ENCODE measurements around the gene IFI27L1. TPM values are rescaled to one million over a fixed set of nuclear protein-coding genes. Genes with fewer than 3 reads are reported as not detected.

Gene IFI27L1
- total RNA-seq, 3 donors from 2014 or later = 6.6 to 14.5 (median 10.6) TPM

DNA sequence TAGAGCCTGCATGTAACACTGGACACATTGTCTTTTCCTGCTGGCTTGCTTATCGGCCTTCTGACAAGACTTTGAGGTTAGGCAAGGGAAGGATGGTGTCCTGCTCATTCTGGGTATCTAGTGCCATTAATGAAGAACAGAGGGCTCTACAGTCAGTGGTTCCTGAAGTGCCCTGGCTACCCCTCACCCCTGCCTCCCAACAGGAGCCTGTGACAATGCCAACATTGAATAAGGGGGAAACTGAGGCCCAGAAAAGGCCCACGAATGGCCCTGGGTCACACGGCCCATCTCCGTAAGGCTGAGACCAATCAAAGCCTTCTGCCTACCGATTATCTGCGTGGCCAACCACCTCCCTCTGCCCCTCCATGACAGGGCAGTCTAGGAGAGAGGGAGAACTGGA lies 46.2 kb downstream of the IFI27L1 start:
- Histone ChIP-seq H3K9me3 (no peaks in the 10 kb centered on the region), H3K36me3 (no peaks in the 10 kb centered on the region), H3K4me3 (no peak overlapping the region), H3K4me1 (no peaks in the 10 kb centered on the region), H3K27me3 (no peaks in the 10 kb centered on the region), H3K27ac (no peak overlapping the region)
- peak in 1 of 2 donors; percentile 10 for DNase-seq (ENCODE audit: low spot score in 2 of 2)
- no peak for TF ChIP-seq POLR2AphosphoS5 (IDR thresholded peaks at IDR 0.05)
- no peak for TF ChIP-seq CTCF (IDR thresholded peaks at IDR 0.05)
- TF ChIP-seq POLR2A (IDR thresholded peaks at IDR 0.05) = no peak
- intact Hi-C loops (cut with DNase I; ENCODE audit: low total_unique reads) = loop anchor here (10.0 kb wide), 1 partner anchor 93 kb away; no protein-coding TSS in a partner anchor

DNA sequence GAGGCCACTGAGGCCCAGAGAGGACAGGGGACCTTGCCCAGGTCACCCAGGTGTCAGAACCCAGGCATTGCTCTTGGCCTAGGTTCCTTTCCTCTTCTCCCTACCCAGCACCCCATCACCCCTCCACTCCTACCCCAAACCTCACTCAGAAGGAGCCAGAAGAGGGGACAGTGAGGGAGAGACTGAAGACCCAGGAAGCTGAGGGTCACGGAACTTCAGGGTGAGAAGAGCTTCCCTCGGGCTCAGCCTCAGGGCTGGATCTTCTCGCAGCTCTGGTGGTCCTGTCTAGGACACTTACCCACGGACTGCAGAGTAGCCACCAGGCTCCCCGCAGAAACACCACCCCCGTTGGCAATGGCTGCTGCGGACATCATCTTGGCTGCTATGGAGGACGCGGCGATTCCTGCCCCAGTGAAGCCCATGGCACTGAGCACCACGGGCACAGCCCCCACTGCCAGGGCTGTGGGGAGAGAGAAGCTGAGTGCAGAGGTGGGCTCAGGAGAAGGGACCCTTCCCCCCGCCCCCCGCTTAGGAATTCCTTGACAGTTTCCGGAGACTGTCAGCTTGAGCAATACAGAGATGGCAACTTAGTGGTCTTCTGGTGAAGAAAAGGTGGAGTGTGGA lies 47.2 kb downstream of the IFI27L1 start:
- H3K4me3 ChIP-seq = peak overlapping the region in 1 of 3 donors; percentile 66

GRCh38 chr14:94129111-94129757 lies 48.1 kb downstream of the IFI27L1 start, which contains the start of gene IFI27L2:
Gene IFI27L2 (minus strand): TSS chr14:94129604. CDS start chr14:94129564, 40 bp downstream.
- intact Hi-C loops (cut with DNase I; ENCODE audit: low total_unique reads) = loop anchor here (10.0 kb wide), 1 partner anchor 94 kb away; no protein-coding TSS in a partner anchor
- peak within 1 kb of the TSS; percentile 88 to 93 for H3K27ac ChIP-seq
- H3K9me3 ChIP-seq = no peaks in the 10 kb centered on the region
- no peak for TF ChIP-seq POLR2AphosphoS5 (IDR thresholded peaks at IDR 0.05)
- no peak for TF ChIP-seq POLR2A (IDR thresholded peaks at IDR 0.05)
- peak; percentile 3 to 29 (median 16) for TF ChIP-seq CTCF (IDR thresholded peaks at IDR 0.05)
- no peaks in the 10 kb centered on the region for H3K27me3 ChIP-seq
- DNase-seq (ENCODE audit: low spot score in 2 of 2) = peak in 1 of 2 donors; percentile 53
- no peaks in the 10 kb centered on the region for H3K36me3 ChIP-seq
- H3K4me3 ChIP-seq = peak within 1 kb of the TSS; percentile 49 to 74 (median 66)
- H3K4me1 ChIP-seq = no peaks in the 10 kb centered on the region

More for the DNA sequence above, 47.2 kb downstream of the IFI27L1 start:
- H3K36me3 ChIP-seq = no peaks in the 10 kb centered on the region
- no peak for DNase-seq (ENCODE audit: low spot score in 2 of 2)
- no peaks in the 10 kb centered on the region for H3K9me3 ChIP-seq
- H3K4me1 ChIP-seq = no peaks in the 10 kb centered on the region
- intact Hi-C loops (cut with DNase I; ENCODE audit: low total_unique reads) = loop anchor here (10.0 kb wide), 1 partner anchor 94 kb away; no protein-coding TSS in a partner anchor
- TF ChIP-seq POLR2A (IDR thresholded peaks at IDR 0.05) (no peak), CTCF (IDR thresholded peaks at IDR 0.05) (no peak), POLR2AphosphoS5 (IDR thresholded peaks at IDR 0.05) (no peak)
- no peaks in the 10 kb centered on the region for H3K27me3 ChIP-seq
- peak overlapping the region; percentile 88 to 93 for H3K27ac ChIP-seq

DNA sequence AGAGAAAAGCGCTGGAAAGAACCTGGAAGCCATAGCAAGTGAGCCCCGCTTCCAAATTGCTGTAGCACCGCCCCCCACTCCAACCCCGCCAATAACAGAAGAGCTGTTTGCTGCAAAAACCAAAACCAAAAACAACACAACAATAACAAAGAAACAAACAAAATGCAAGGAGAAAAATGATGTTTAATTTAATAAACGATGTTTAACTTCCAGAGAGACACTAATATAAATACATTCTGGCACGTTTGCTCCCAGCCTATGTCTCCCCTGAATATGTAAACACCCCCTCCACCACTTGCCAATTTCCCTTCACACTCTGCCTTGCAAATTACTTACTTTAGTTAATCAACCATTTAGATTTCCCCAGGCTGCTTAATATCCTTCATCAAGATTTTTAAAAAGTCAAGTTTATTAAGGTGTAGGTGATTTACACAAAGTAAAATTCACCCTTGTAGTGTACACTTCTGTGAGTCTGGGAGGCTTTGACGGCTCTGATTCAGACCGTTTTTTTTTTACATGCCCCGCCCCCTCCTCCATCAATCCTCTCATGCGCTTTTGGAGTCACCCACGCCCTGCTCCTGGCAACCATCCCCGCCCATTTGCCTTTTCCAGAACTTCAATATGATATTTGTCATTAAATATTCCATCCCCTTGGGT lies 48.8 kb downstream of the IFI27L1 start:
- H3K4me1 ChIP-seq = no peaks in the 10 kb centered on the region
- intact Hi-C loops (cut with DNase I; ENCODE audit: low total_unique reads) = loop anchor here (10.0 kb wide), 1 partner anchor 95 kb away; no protein-coding TSS in a partner anchor
- TF ChIP-seq CTCF (IDR thresholded peaks at IDR 0.05) (no peak), POLR2A (IDR thresholded peaks at IDR 0.05) (no peak), POLR2AphosphoS5 (IDR thresholded peaks at IDR 0.05) (no peak)

More for the DNA sequence above, 48.8 kb downstream of the IFI27L1 start:
- Histone ChIP-seq H3K36me3 (no peaks in the 10 kb centered on the region), H3K9me3 (no peaks in the 10 kb centered on the region), H3K27ac (peak overlapping the region; percentile 88 to 93), H3K27me3 (no peaks in the 10 kb centered on the region), H3K4me3 (peak overlapping the region; percentile 49 to 74 (median 66))
- DNase-seq (ENCODE audit: low spot score in 2 of 2) = no peak

All from breast epithelium (tissue), 4 donors.